Karpas-422 (cell line): ENCODE data around the gene DVL1. TPM values are rescaled to one million over a fixed set of nuclear protein-coding genes. Genes with fewer than 3 reads are reported as not detected.

Source experiments
- DNase-seq: peaks from one replicate; pipeline ENCODE4 v3.0.0-alpha.2; 2015
- H2AFZ ChIP-seq: fragments of 200-600 bp; sonication (generic); 2 replicates; pipeline ENCODE4 v1.6.1; 2014; ENCODE audit warnings: antibody characterized with exemption, low read length, mixed read lengths
- H3K27ac ChIP-seq: fragments of 200-600 bp; sonication (generic); 2 replicates; pipeline ENCODE4 v1.5.1; 2014; ENCODE audit warnings: mild to moderate bottlenecking, low read length, moderate library complexity
- H3K27me3 ChIP-seq: fragments of 200-600 bp; sonication (generic); 2 replicates; pipeline ENCODE4 v1.6.1; 2014; ENCODE audit warnings: low read length, mixed read lengths
- H3K36me3 ChIP-seq: fragments of 200-600 bp; sonication (generic); 2 replicates; pipeline ENCODE4 v1.6.1; 2014; ENCODE audit warnings: low read length, mixed read lengths; ENCODE audit not compliant: insufficient read depth
- H3K4me1 ChIP-seq: fragments of 200-600 bp; sonication (generic); 2 replicates; pipeline ENCODE4 v1.6.1; 2014; ENCODE audit warnings: mild to moderate bottlenecking, low read length, mixed read lengths
- H3K4me2 ChIP-seq: fragments of 200-600 bp; sonication (generic); 2 replicates; pipeline ENCODE4 v1.6.1; 2014; ENCODE audit warnings: low read length, low read depth, mild to moderate bottlenecking; ENCODE audit not compliant: poor library complexity, severe bottlenecking
- H3K4me3 ChIP-seq: fragments of 200-600 bp; sonication (generic); 2 replicates; pipeline ENCODE4 v1.5.1; 2014; ENCODE audit warnings: mild to moderate bottlenecking, antibody characterized with exemption, low read length, mixed read lengths
- H3K79me2 ChIP-seq: fragments of 200-600 bp; sonication (generic); 2 replicates; pipeline ENCODE4 v1.6.1; 2014; ENCODE audit warnings: mild to moderate bottlenecking, low read length, mixed read lengths
- H3K9ac ChIP-seq: fragments of 200-600 bp; sonication (generic); 2 replicates; pipeline ENCODE4 v1.6.0; 2014; ENCODE audit warnings: low read length
- H3K9me2 ChIP-seq: fragments of 200-600 bp; sonication (generic), shearing (Covaris generic); replicated peaks from 2 replicates; pipeline ENCODE4 v1.6.0; 2014; ENCODE audit warnings: mild to moderate bottlenecking, low read length, moderate library complexity; ENCODE audit not compliant: insufficient read depth
- H3K9me3 ChIP-seq: fragments of 300-700, 200-600 bp; sonication (generic); 2 replicates; pipeline ENCODE4 v1.6.1; 2014; ENCODE audit warnings: low read length, mixed read lengths
- H4K20me1 ChIP-seq: fragments of 200-600 bp; sonication (generic); 2 replicates; pipeline ENCODE4 v1.6.1; 2014; ENCODE audit warnings: mild to moderate bottlenecking, antibody characterized with exemption, low read length, low read depth; ENCODE audit not compliant: insufficient read depth
- total RNA-seq: library from RNA; depleted of rRNA; stranded (reverse); fragments of >200 nt; shearing (Covaris generic); gene quantifications from 2 replicates; pipeline ENCODE4 v1.2.3, GENCODE V29; 2014; ENCODE audit warnings: low replicate concordance

DVL1 gene
- total RNA-seq, 1 experiment from 2014 or later = 36.0 TPM

GRCh38 chr1:1313500-1314236, 35.5 kb downstream of the DVL1 start:
- H3K9ac ChIP-seq = no peak overlapping the region
- peaks cover 11% of the 10 kb centered on the region for H3K36me3 ChIP-seq

GRCh38 chr1:1312450-1313314, 36.5 kb downstream of the DVL1 start:
- no peaks in the 10 kb centered on the region for H3K9me2 ChIP-seq
- no peak for DNase-seq
- no peaks in the 10 kb centered on the region for H3K27me3 ChIP-seq
- H3K4me2 ChIP-seq = no peak overlapping the region
- no peaks in the 10 kb centered on the region for H3K9me3 ChIP-seq
- H3K79me2 ChIP-seq = peaks cover 20% of the 10 kb centered on the region
- no peak overlapping the region for H3K4me3 ChIP-seq
- H3K9ac ChIP-seq = no peak overlapping the region
- peaks cover 24% of the 10 kb centered on the region for H3K4me1 ChIP-seq
- peaks cover 16% of the 10 kb centered on the region; the same call in 1 of the 2 replicates for H4K20me1 ChIP-seq
- H3K27ac ChIP-seq = no peak overlapping the region
- peaks cover 11% of the 10 kb centered on the region for H3K36me3 ChIP-seq
- no peak overlapping the region for H2AFZ ChIP-seq

More at GRCh38 chr1:1313500-1314236, 35.5 kb downstream of the DVL1 start:
- peaks cover 16% of the 10 kb centered on the region; the same call in 1 of the 2 replicates for H4K20me1 ChIP-seq
- H3K9me3 ChIP-seq = no peaks in the 10 kb centered on the region
- H3K4me2 ChIP-seq = no peak overlapping the region
- no peaks in the 10 kb centered on the region for H3K27me3 ChIP-seq
- H3K79me2 ChIP-seq = peaks cover 20% of the 10 kb centered on the region
- H2AFZ ChIP-seq = no peak overlapping the region
- peaks cover 31% of the 10 kb centered on the region for H3K4me1 ChIP-seq
- H3K9me2 ChIP-seq = no peaks in the 10 kb centered on the region
- no peak overlapping the region for H3K4me3 ChIP-seq
- no peak overlapping the region for H3K27ac ChIP-seq
- DNase-seq = no peak

GRCh38 chr1:1311107-1312104, 37.8 kb downstream of the DVL1 start:
- no peak overlapping the region for H3K27ac ChIP-seq
- H3K79me2 ChIP-seq = peaks cover 27% of the 10 kb centered on the region
- no peaks in the 10 kb centered on the region for H3K27me3 ChIP-seq
- H3K4me3 ChIP-seq = no peak overlapping the region
- H4K20me1 ChIP-seq = peaks cover 16% of the 10 kb centered on the region; the same call in 1 of the 2 replicates
- no peak overlapping the region for H2AFZ ChIP-seq
- no peaks in the 10 kb centered on the region for H3K9me3 ChIP-seq
- no peak for DNase-seq
- no peak overlapping the region for H3K9ac ChIP-seq
- no peaks in the 10 kb centered on the region for H3K9me2 ChIP-seq
- no peak overlapping the region for H3K4me2 ChIP-seq
- peaks cover 28% of the 10 kb centered on the region for H3K4me1 ChIP-seq
- peaks cover 11% of the 10 kb centered on the region for H3K36me3 ChIP-seq

- no peak overlapping the region for H2AFZ ChIP-seq
- peaks cover 11% of the 10 kb centered on the region for H3K36me3 ChIP-seq
- DNase-seq = no peak
- peak overlapping the region; percentile 73 for H3K4me2 ChIP-seq
- H4K20me1 ChIP-seq = peaks cover 16% of the 10 kb centered on the region; the same call in 1 of the 2 replicates
- H3K27me3 ChIP-seq = no peaks in the 10 kb centered on the region
- no peak overlapping the region for H3K4me3 ChIP-seq
- H3K9me2 ChIP-seq = no peaks in the 10 kb centered on the region
- peaks cover 30% of the 10 kb centered on the region for H3K4me1 ChIP-seq
- no peaks in the 10 kb centered on the region for H3K9me3 ChIP-seq
- H3K27ac ChIP-seq = peak overlapping the region; percentile 48; the same call in 1 of the 2 replicates
- peaks cover 30% of the 10 kb centered on the region for H3K79me2 ChIP-seq
- peak overlapping the region; percentile 85; the same call in 1 of the 2 replicates for H3K9ac ChIP-seq
Observed at GRCh38 chr1:1310476-1311053, 38.7 kb downstream of the DVL1 start.

- Histone ChIP-seq H3K4me3 (peak overlapping the region; percentile 78), H2AFZ (no peak overlapping the region), H3K36me3 (peaks cover 11% of the 10 kb centered on the region), H3K9ac (peak overlapping the region; percentile 85), H3K27ac (peak overlapping the region; percentile 48), H3K9me3 (no peaks in the 10 kb centered on the region), H3K79me2 (peaks cover 31% of the 10 kb centered on the region), H3K9me2 (no peaks in the 10 kb centered on the region), H3K27me3 (no peaks in the 10 kb centered on the region), H3K4me2 (peak overlapping the region; percentile 73), H3K4me1 (peaks cover 31% of the 10 kb centered on the region), H4K20me1 (peaks cover 16% of the 10 kb centered on the region; the same call in 1 of the 2 replicates)
- DNase-seq = no peak
Observed at GRCh38 chr1:1310109-1310385, 39.2 kb downstream of the DVL1 start.

GRCh38 chr1:1309251-1310108, 39.7 kb downstream of the DVL1 start:
- no peaks in the 10 kb centered on the region for H3K27me3 ChIP-seq
- peaks cover 35% of the 10 kb centered on the region for H3K4me1 ChIP-seq
- peaks cover 32% of the 10 kb centered on the region for H3K79me2 ChIP-seq
- peak overlapping the region; percentile 77 for H3K27ac ChIP-seq
- peaks cover 16% of the 10 kb centered on the region; the same call in 1 of the 2 replicates for H4K20me1 ChIP-seq
- peaks cover 6% of the 10 kb centered on the region; the same call in 1 of the 2 replicates for H3K36me3 ChIP-seq
- H3K9me2 ChIP-seq = no peaks in the 10 kb centered on the region
- peak overlapping the region; percentile 85 for H3K9ac ChIP-seq
- no peak overlapping the region for H2AFZ ChIP-seq
- DNase-seq = peak; percentile 74
- H3K9me3 ChIP-seq = no peaks in the 10 kb centered on the region
- peak overlapping the region; percentile 78 for H3K4me3 ChIP-seq
- H3K4me2 ChIP-seq = peak overlapping the region; percentile 73
